ENCODE data around the gene THOC5. TPM values are rescaled to one million over a fixed set of nuclear protein-coding genes. Genes with fewer than 3 reads are reported as not detected.

THOC5 gene
- total and polyA plus RNA-seq, 2 experiments from 2014 or later, result 24.6 to 53.4 TPM

- no peak for TF ChIP-seq ZNF331 (CRISPR knock-in tag; IDR thresholded peaks at IDR 0.05; ENCODE audit: low read depth)
These were observed 83.8 kb downstream of the THOC5 start (continued) for GRCh38 chr22:29469755-29470154.

DNA sequence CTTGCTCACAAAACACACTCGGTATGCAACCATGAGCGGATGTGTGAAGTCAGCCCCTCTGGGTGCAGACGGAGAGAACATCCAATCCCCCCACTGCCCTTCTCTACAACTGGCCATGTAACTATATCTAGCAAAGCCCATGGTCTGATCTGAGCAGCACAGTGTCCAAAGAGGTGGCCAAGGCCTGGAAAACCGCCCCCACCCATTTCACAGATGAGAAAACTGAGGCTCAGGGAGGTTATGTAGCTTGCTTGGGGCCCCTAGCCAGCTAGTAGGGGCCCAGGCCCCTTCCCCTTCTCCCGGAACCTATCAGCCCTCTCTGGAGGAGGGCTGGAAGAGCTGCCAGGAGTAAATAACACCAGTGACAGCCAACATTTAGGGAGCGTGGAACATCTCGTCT lies 89.0 kb downstream of the THOC5 start:
- H3K27ac ChIP-seq (ENCODE audit: low read depth), result no peak overlapping the region
- DNase-seq (ENCODE audit: low spot score), result no peak
- Mint-ChIP-seq H3K27ac (no peak overlapping the region), H3K4me1 (peaks cover 13% of the 10 kb centered on the region), H3K9me3 (no peaks in the 10 kb centered on the region), H3K27me3 (ENCODE audit: insufficient read depth, low read depth, poor library complexity) (peaks cover 8% of the 10 kb centered on the region), H3K4me3 (no peak overlapping the region), H3K36me3 (ENCODE audit: low read depth) (no peaks in the 10 kb centered on the region; the same call in 2 of the 3 replicates)
- H3K4me1 ChIP-seq (ENCODE audit: insufficient read depth), result peaks cover 14% of the 10 kb centered on the region; the same call in 1 of the 2 replicates
- H3K4me3 ChIP-seq, result no peak overlapping the region
- ATAC-seq, result no peak
- no peaks in the 10 kb centered on the region for H3K9me2 ChIP-seq (ENCODE audit: insufficient read depth)
- TF ChIP-seq, protein P1, sequence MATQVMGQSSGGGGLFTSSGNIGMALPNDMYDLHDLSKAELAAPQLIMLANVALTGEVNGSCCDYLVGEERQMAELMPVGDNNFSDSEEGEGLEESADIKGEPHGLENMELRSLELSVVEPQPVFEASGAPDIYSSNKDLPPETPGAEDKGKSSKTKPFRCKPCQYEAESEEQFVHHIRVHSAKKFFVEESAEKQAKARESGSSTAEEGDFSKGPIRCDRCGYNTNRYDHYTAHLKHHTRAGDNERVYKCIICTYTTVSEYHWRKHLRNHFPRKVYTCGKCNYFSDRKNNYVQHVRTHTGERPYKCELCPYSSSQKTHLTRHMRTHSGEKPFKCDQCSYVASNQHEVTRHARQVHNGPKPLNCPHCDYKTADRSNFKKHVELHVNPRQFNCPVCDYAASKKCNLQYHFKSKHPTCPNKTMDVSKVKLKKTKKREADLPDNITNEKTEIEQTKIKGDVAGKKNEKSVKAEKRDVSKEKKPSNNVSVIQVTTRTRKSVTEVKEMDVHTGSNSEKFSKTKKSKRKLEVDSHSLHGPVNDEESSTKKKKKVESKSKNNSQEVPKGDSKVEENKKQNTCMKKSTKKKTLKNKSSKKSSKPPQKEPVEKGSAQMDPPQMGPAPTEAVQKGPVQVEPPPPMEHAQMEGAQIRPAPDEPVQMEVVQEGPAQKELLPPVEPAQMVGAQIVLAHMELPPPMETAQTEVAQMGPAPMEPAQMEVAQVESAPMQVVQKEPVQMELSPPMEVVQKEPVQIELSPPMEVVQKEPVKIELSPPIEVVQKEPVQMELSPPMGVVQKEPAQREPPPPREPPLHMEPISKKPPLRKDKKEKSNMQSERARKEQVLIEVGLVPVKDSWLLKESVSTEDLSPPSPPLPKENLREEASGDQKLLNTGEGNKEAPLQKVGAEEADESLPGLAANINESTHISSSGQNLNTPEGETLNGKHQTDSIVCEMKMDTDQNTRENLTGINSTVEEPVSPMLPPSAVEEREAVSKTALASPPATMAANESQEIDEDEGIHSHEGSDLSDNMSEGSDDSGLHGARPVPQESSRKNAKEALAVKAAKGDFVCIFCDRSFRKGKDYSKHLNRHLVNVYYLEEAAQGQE (IDR thresholded peaks at IDR 0.05; ENCODE audit: unreplicated experiment), result no peak
- TF ChIP-seq ZNF331 (CRISPR knock-in tag; IDR thresholded peaks at IDR 0.05; ENCODE audit: low read depth), result no peak
- no peak for TF ChIP-seq JUNB (IDR thresholded peaks at IDR 0.05; ENCODE audit: unreplicated experiment)
- TF ChIP-seq ETS1 (IDR thresholded peaks at IDR 0.05), result no peak
- no peak for TF ChIP-seq ZNF114 (CRISPR knock-in tag; IDR thresholded peaks at IDR 0.05)
- no peaks in the 10 kb centered on the region for H4K20me1 ChIP-seq (replicated peaks; ENCODE audit: insufficient read depth)
- H2AFZ ChIP-seq, result no peak overlapping the region
- H3F3A ChIP-seq (replicated peaks; ENCODE audit: low read depth), result peaks cover 5% of the 10 kb centered on the region
- H3K4me2 ChIP-seq, result no peak overlapping the region
- H3K36me3 ChIP-seq (ENCODE audit: insufficient read depth), result no peaks in the 10 kb centered on the region
- peaks cover 5% of the 10 kb centered on the region; the same call in 1 of the 2 replicates for H3K27me3 ChIP-seq (ENCODE audit: insufficient read depth)
- H3K79me2 ChIP-seq (replicated peaks; ENCODE audit: insufficient read depth), result no peaks in the 10 kb centered on the region

- no peaks in the 10 kb centered on the region for H3K9me3 Mint-ChIP-seq
- peak; percentile 71 for ATAC-seq
- Histone ChIP-seq H3K79me2 (replicated peaks; ENCODE audit: insufficient read depth) (no peaks in the 10 kb centered on the region), H3K27me3 (ENCODE audit: insufficient read depth) (no peaks in the 10 kb centered on the region), H3K4me1 (ENCODE audit: insufficient read depth) (peaks cover 5% of the 10 kb centered on the region; the same call in 1 of the 2 replicates), H3F3A (replicated peaks; ENCODE audit: low read depth) (no peaks in the 10 kb centered on the region), H3K4me2 (no peak overlapping the region), H3K27ac (ENCODE audit: low read depth) (no peak overlapping the region), H4K20me1 (replicated peaks; ENCODE audit: insufficient read depth) (no peaks in the 10 kb centered on the region), H3K36me3 (ENCODE audit: insufficient read depth) (no peaks in the 10 kb centered on the region), H3K9me2 (ENCODE audit: insufficient read depth) (no peaks in the 10 kb centered on the region), H2AFZ (no peak overlapping the region), H3K4me3 (no peak overlapping the region)
- H3K27me3 Mint-ChIP-seq (ENCODE audit: insufficient read depth, low read depth, poor library complexity), result peaks cover 4% of the 10 kb centered on the region
- DNase-seq (ENCODE audit: low spot score), result peak; percentile 51
- H3K4me1 Mint-ChIP-seq, result peaks cover 6% of the 10 kb centered on the region; the same call in 2 of the 3 replicates
- H3K27ac Mint-ChIP-seq, result peak overlapping the region; percentile 75; the same call in 1 of the 2 replicates
- no peaks in the 10 kb centered on the region for H3K36me3 Mint-ChIP-seq (ENCODE audit: low read depth)
- no peak for TF ChIP-seq CREB1 (CRISPR knock-in tag; IDR thresholded peaks at IDR 0.05; ENCODE audit: low read depth)
- TF ChIP-seq, protein P2, sequence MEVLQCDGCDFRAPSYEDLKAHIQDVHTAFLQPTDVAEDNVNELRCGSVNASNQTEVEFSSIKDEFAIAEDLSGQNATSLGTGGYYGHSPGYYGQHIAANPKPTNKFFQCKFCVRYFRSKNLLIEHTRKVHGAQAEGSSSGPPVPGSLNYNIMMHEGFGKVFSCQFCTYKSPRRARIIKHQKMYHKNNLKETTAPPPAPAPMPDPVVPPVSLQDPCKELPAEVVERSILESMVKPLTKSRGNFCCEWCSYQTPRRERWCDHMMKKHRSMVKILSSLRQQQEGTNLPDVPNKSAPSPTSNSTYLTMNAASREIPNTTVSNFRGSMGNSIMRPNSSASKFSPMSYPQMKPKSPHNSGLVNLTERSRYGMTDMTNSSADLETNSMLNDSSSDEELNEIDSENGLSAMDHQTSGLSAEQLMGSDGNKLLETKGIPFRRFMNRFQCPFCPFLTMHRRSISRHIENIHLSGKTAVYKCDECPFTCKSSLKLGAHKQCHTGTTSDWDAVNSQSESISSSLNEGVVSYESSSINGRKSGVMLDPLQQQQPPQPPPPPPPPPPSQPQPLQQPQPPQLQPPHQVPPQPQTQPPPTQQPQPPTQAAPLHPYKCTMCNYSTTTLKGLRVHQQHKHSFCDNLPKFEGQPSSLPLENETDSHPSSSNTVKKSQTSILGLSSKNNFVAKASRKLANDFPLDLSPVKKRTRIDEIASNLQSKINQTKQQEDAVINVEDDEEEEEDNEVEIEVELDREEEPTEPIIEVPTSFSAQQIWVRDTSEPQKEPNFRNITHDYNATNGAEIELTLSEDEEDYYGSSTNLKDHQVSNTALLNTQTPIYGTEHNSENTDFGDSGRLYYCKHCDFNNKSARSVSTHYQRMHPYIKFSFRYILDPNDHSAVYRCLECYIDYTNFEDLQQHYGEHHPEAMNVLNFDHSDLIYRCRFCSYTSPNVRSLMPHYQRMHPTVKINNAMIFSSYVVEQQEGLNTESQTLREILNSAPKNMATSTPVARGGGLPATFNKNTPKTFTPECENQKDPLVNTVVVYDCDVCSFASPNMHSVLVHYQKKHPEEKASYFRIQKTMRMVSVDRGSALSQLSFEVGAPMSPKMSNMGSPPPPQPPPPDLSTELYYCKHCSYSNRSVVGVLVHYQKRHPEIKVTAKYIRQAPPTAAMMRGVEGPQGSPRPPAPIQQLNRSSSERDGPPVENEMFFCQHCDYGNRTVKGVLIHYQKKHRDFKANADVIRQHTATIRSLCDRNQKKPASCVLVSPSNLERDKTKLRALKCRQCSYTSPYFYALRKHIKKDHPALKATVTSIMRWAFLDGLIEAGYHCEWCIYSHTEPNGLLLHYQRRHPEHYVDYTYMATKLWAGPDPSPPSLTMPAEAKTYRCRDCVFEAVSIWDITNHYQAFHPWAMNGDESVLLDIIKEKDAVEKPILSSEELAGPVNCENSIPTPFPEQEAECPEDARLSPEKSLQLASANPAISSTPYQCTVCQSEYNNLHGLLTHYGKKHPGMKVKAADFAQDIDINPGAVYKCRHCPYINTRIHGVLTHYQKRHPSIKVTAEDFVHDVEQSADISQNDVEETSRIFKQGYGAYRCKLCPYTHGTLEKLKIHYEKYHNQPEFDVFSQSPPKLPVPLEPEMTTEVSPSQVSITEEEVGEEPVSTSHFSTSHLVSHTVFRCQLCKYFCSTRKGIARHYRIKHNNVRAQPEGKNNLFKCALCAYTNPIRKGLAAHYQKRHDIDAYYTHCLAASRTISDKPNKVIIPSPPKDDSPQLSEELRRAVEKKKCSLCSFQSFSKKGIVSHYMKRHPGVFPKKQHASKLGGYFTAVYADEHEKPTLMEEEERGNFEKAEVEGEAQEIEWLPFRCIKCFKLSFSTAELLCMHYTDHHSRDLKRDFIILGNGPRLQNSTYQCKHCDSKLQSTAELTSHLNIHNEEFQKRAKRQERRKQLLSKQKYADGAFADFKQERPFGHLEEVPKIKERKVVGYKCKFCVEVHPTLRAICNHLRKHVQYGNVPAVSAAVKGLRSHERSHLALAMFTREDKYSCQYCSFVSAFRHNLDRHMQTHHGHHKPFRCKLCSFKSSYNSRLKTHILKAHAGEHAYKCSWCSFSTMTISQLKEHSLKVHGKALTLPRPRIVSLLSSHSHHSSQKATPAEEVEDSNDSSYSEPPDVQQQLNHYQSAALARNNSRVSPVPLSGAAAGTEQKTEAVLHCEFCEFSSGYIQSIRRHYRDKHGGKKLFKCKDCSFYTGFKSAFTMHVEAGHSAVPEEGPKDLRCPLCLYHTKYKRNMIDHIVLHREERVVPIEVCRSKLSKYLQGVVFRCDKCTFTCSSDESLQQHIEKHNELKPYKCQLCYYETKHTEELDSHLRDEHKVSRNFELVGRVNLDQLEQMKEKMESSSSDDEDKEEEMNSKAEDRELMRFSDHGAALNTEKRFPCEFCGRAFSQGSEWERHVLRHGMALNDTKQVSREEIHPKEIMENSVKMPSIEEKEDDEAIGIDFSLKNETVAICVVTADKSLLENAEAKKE (CRISPR knock-in tag; IDR thresholded peaks at IDR 0.05), result no peak
- TF ChIP-seq POLR2AphosphoS5 (IDR thresholded peaks at IDR 0.05; ENCODE audit: low read depth), result no peak
- TF ChIP-seq JUNB (IDR thresholded peaks at IDR 0.05; ENCODE audit: unreplicated experiment), result no peak
- no peak for TF ChIP-seq ZNF331 (CRISPR knock-in tag; IDR thresholded peaks at IDR 0.05; ENCODE audit: low read depth)
- no peak overlapping the region for H3K4me3 Mint-ChIP-seq
These were observed 89.9 kb downstream of the THOC5 start for GRCh38 chr22:29463629-29464028.
